HG02571 (cell line): Measurements from ENCODE around the gene LARGE2.

Source experiments
- ATAC-seq: cut with Tn5 transposase; IDR thresholded peaks from one replicate; pipeline ENCODE4 v1.9.1; 2021; ENCODE audit warnings: mild to moderate bottlenecking, moderate library complexity; ENCODE audit not compliant: unreplicated experiment

LARGE2 gene

GRCh38 chr11:45922425-45923082, at the start of gene LARGE2:
TSS of gene LARGE2 (plus strand) at chr11:45922656. CDS start at chr11:45922883, 227 bp downstream.
- ATAC-seq = no peak

- no peak for ATAC-seq
Measured at GRCh38 chr11:45876401-45876800, 46.1 kb upstream of the LARGE2 start.

- no peak for ATAC-seq
Measured at GRCh38 chr11:45877221-45877620, 45.2 kb upstream of the LARGE2 start.

GRCh38 chr11:45877845-45878244, 44.6 kb upstream of the LARGE2 start:
- ATAC-seq = no peak

- no peak for ATAC-seq
Measured at GRCh38 chr11:45879803-45880686, 42.4 kb upstream of the LARGE2 start.

- ATAC-seq = no peak
Measured at GRCh38 chr11:45880772-45881570, 41.5 kb upstream of the LARGE2 start.

- no peak for ATAC-seq
Measured at GRCh38 chr11:45881708-45882368, 40.6 kb upstream of the LARGE2 start.

- ATAC-seq = no peak
Measured at GRCh38 chr11:45884596-45885185, 37.8 kb upstream of the LARGE2 start.

- no peak for ATAC-seq
Measured at GRCh38 chr11:45885274-45885920, 37.1 kb upstream of the LARGE2 start, which contains the start of gene MAPK8IP1. TSS of gene MAPK8IP1 (plus strand) at chr11:45885651. CDS start at chr11:45885821, 170 bp downstream.

- no peak for ATAC-seq
Measured at GRCh38 chr11:45885921-45886721, 36.3 kb upstream of the LARGE2 start.

- no peak for ATAC-seq
Measured at GRCh38 chr11:45886816-45887520, 35.5 kb upstream of the LARGE2 start.

GRCh38 chr11:45887587-45887986, 34.9 kb upstream of the LARGE2 start:
- ATAC-seq = no peak

GRCh38 chr11:45889555-45889954, 32.9 kb upstream of the LARGE2 start:
- no peak for ATAC-seq

- ATAC-seq = no peak
Measured at GRCh38 chr11:45889966-45890365, 32.5 kb upstream of the LARGE2 start.

- ATAC-seq = no peak
Measured at GRCh38 chr11:45890886-45891550, 31.4 kb upstream of the LARGE2 start.

- ATAC-seq = no peak
Measured at GRCh38 chr11:45892856-45893255, 29.6 kb upstream of the LARGE2 start.

- no peak for ATAC-seq
Measured at GRCh38 chr11:45894555-45895247, 27.8 kb upstream of the LARGE2 start.
